ENCODE results near the gene WDR27.

WDR27 gene

DNA sequence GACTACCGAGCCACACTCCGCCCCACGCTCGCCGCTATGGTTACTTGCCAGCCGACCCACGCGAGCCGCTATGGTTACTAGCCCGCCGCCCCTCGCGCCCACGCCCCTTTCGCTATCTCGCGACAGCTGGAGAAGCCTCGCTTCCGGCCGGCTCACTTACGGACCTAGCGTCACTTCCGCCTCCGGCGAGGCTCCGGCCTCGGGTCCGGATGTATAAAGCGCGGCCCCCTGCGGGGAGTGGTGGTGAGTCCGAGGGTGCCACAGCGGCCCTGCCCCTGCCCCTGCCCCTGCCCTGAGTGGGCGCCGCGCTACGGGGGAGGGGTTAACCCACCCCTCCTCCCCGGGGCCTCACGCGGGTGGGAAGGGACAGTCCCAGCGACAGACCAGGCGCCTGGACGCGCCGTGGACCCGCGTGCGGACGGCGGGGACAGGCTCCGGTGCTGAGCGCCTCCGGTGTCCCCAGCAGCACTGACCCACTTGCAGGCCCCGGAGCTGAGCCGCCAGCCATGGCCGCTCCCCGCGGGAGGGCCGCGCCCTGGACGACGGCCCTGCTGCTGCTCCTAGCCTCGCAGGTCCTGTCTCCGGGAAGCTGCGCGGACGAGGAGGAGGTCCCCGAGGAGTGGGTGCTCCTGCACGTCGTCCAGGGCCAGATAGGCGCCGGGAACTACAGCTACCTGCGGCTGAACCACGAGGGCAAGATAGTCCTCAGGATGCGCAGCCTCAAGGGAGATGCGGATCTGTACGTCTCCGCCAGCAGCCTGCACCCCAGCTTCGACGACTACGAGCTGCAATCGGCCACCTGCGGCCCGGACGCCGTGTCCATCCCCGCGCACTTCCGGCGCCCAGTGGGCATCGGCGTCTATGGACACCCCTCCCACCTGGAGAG, at the start of gene WDR27, which contains the start of gene C6orf120:
WDR27 (minus strand) TSS at position 76 of the 886 bp plus-strand sequence. CDS start 13,024 bp downstream, outside the sequence.
C6orf120 (plus strand) TSS at position 173 of the 886 bp plus-strand sequence; CDS start at position 507, 334 bp downstream.
- H3K4me3 ChIP-seq (ENCODE audit: low read length): peak within 1 kb of the TSS; percentile 93
- H3K27ac ChIP-seq (ENCODE audit: low read length): peak within 1 kb of the TSS; percentile 80
- H3K9me3 ChIP-seq (ENCODE audit: control insufficient read depth, low read depth, low read length): no peaks in the 10 kb centered on the region
- peak within 1 kb of the TSS; percentile 89 for H3K9ac ChIP-seq (ENCODE audit: low read length)
- peaks cover 14% of the 10 kb centered on the region for H3K36me3 ChIP-seq (ENCODE audit: control insufficient read depth, low read depth, low read length)
- peaks cover 23% of the 10 kb centered on the region for H3K4me1 ChIP-seq (ENCODE audit: control insufficient read depth, low read depth, low read length)
- no peaks in the 10 kb centered on the region for H3K27me3 ChIP-seq (ENCODE audit: control insufficient read depth, insufficient read depth, low read length)

DNA sequence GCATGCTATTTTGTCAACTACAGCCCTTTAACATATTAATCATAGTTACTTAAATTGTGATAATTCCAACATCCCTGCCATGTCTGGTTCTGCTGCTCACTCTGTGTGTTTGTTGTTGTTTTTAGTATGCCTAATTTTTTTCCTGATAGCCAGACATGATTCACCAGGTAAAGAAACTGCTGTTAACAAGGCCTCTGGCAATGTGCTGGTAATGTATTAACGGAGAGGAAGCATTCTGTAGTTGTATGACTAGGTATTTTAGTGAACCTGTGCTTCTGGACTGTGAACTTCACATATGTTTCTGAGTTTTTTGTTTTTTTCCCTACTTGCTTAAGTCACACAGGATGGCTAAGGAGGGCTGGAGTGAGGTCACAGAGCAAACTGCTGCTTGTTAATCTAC, 44.7 kb upstream of the WDR27 start:
- H3K27ac ChIP-seq (ENCODE audit: low read length): no peak overlapping the region
- no peak overlapping the region for H3K4me3 ChIP-seq (ENCODE audit: low read length)
- no peak overlapping the region for H3K9ac ChIP-seq (ENCODE audit: low read length)
- no peaks in the 10 kb centered on the region for H3K36me3 ChIP-seq (ENCODE audit: control insufficient read depth, low read depth, low read length)
- no peaks in the 10 kb centered on the region for H3K27me3 ChIP-seq (ENCODE audit: control insufficient read depth, insufficient read depth, low read length)
- no peaks in the 10 kb centered on the region for H3K9me3 ChIP-seq (ENCODE audit: control insufficient read depth, low read depth, low read length)
- no peaks in the 10 kb centered on the region for H3K4me1 ChIP-seq (ENCODE audit: control insufficient read depth, low read depth, low read length)

DNA sequence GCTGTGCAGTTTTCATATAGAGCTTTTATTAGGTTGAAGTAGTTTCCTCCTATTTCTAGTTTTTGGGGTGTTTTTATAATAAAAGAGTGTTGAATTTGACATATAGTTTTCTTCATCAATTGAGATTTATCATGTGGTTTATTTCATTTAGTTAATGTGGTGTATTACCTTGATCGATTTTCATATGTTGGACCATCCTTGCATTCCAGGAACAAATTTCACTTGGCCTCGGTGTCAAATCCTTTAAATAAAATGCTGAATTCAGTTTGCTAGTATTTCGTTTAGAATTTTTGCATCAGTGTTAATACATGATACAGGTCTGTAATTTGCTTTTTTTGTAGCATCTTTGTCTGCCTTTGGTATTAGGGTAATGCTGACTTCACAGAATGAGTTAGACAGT, 43.6 kb upstream of the WDR27 start:
- no peaks in the 10 kb centered on the region for H3K4me1 ChIP-seq (ENCODE audit: control insufficient read depth, low read depth, low read length)
- H3K9me3 ChIP-seq (ENCODE audit: control insufficient read depth, low read depth, low read length): no peaks in the 10 kb centered on the region
- H3K9ac ChIP-seq (ENCODE audit: low read length): no peak overlapping the region
- H3K27ac ChIP-seq (ENCODE audit: low read length): no peak overlapping the region
- H3K36me3 ChIP-seq (ENCODE audit: control insufficient read depth, low read depth, low read length): no peaks in the 10 kb centered on the region
- no peak overlapping the region for H3K4me3 ChIP-seq (ENCODE audit: low read length)
- no peaks in the 10 kb centered on the region for H3K27me3 ChIP-seq (ENCODE audit: control insufficient read depth, insufficient read depth, low read length)

DNA sequence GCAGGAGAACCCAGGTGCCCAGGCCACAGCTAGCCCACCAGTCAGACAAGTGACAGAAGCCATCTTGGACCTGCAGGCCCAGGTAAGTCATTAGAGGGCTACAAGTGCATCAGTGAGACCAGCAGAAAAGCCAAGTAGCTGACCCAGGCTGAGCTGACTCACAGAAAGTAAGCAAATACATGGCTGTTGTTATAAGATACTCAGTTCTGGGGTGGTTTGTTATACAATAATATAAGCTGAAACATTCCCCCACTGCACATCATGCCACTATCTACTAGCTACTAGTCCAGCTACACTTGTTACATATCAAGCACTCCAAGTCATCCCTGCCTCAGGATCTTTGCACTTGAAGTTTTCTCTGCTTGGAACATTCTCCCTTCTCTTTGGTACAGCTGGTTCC, 39.5 kb upstream of the WDR27 start:
- no peaks in the 10 kb centered on the region for H3K27me3 ChIP-seq (ENCODE audit: control insufficient read depth, insufficient read depth, low read length)
- H3K4me3 ChIP-seq (ENCODE audit: low read length): no peak overlapping the region
- H3K9me3 ChIP-seq (ENCODE audit: control insufficient read depth, low read depth, low read length): no peaks in the 10 kb centered on the region
- no peak overlapping the region for H3K9ac ChIP-seq (ENCODE audit: low read length)
- no peaks in the 10 kb centered on the region for H3K4me1 ChIP-seq (ENCODE audit: control insufficient read depth, low read depth, low read length)
- H3K27ac ChIP-seq (ENCODE audit: low read length): no peak overlapping the region
- no peaks in the 10 kb centered on the region for H3K36me3 ChIP-seq (ENCODE audit: control insufficient read depth, low read depth, low read length)

DNA sequence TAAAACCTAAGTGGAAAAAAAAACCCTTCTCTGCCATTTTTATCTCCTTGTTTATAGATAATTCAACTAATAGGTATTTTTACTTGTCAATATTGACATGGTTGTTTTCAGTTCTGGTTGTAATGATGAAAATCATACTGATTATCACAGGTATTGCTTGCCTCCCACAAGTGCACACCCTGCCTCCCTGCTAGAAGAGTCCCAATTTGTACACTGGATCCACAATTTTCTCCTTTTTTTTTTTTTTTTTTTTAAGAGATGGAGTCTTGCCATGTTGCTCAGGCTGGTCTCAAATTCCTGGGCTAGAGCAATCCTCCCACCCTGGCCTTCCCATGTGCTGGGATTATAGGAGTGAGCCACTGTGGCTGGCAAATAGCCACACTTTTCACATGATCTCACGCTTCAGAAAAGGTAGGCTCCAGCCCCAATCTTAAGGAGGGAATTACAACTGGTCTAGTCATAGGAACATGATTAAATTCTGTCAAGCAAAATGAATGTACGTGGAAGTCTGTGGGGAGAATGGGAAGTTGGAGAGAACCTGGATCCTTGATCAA, 37.2 kb upstream of the WDR27 start:
- Histone ChIP-seq H3K9me3 (ENCODE audit: control insufficient read depth, low read depth, low read length) (no peaks in the 10 kb centered on the region), H3K4me3 (ENCODE audit: low read length) (no peak overlapping the region), H3K4me1 (ENCODE audit: control insufficient read depth, low read depth, low read length) (no peaks in the 10 kb centered on the region), H3K9ac (ENCODE audit: low read length) (no peak overlapping the region), H3K27ac (ENCODE audit: low read length) (no peak overlapping the region), H3K36me3 (ENCODE audit: control insufficient read depth, low read depth, low read length) (no peaks in the 10 kb centered on the region), H3K27me3 (ENCODE audit: control insufficient read depth, insufficient read depth, low read length) (no peaks in the 10 kb centered on the region)

DNA sequence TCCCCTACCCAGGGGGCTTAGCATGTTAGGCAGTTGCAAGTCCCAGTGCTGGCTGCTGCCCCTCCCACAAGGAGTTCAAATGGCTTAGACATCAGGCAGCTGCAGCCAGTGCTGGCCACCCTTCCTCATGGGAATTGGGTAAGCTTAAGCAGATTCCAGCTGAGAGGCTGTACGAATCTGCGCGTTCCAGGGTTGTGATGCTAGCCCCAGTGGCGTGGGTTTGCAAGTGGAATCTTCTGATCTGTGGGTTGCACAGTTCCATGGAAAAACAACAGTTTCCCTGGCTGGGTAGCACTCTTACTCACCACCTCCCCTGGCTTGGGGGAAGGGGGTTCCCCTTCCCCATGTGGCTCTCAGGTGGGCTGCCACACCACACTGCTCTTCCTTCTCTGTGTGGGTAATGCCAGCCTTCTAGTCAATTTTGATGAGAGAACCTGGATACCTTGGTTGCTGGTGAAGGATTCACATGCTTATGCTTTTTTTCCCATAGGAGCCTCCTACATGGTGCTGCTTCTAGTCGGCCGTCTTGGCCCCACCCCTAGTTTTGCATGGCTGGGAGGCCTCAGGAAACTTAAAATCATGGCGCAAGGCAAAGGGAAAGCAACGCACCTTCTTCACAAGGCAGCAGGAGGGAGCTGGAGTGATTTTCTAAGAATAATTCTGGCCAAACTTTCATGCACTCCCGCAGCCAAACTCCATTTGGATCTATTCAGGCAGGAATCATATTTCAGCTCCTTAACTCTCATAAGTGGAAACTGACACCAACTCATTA, 36.6 kb upstream of the WDR27 start:
- Histone ChIP-seq H3K9ac (ENCODE audit: low read length) (no peak overlapping the region), H3K9me3 (ENCODE audit: control insufficient read depth, low read depth, low read length) (no peaks in the 10 kb centered on the region), H3K4me3 (ENCODE audit: low read length) (no peak overlapping the region), H3K4me1 (ENCODE audit: control insufficient read depth, low read depth, low read length) (no peaks in the 10 kb centered on the region), H3K36me3 (ENCODE audit: control insufficient read depth, low read depth, low read length) (no peaks in the 10 kb centered on the region), H3K27me3 (ENCODE audit: control insufficient read depth, insufficient read depth, low read length) (no peaks in the 10 kb centered on the region), H3K27ac (ENCODE audit: low read length) (no peak overlapping the region)

DNA sequence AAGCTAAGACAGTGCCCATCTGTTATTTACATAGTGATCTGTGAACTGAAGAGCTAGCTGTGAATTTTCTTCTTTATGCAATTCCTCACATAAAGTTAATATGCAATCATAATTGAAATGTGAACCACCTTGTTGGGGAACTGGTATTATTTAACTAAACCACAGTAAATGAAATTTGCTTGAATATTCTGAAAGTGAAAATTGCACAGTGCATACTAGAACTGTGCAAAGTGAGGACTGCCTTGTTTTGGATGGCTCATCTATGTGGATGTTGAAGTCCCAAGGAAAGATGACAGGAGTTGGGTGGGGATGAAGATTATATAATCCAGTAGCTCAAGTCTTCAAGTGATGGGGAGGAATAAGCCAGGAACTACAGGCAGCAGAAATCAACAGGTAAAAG, 28.1 kb upstream of the WDR27 start:
- Histone ChIP-seq H3K27me3 (ENCODE audit: control insufficient read depth, insufficient read depth, low read length) (no peaks in the 10 kb centered on the region), H3K9me3 (ENCODE audit: control insufficient read depth, low read depth, low read length) (no peaks in the 10 kb centered on the region), H3K27ac (ENCODE audit: low read length) (no peak overlapping the region), H3K4me3 (ENCODE audit: low read length) (no peak overlapping the region), H3K4me1 (ENCODE audit: control insufficient read depth, low read depth, low read length) (peaks cover 5% of the 10 kb centered on the region), H3K9ac (ENCODE audit: low read length) (no peak overlapping the region), H3K36me3 (ENCODE audit: control insufficient read depth, low read depth, low read length) (no peaks in the 10 kb centered on the region)

DNA sequence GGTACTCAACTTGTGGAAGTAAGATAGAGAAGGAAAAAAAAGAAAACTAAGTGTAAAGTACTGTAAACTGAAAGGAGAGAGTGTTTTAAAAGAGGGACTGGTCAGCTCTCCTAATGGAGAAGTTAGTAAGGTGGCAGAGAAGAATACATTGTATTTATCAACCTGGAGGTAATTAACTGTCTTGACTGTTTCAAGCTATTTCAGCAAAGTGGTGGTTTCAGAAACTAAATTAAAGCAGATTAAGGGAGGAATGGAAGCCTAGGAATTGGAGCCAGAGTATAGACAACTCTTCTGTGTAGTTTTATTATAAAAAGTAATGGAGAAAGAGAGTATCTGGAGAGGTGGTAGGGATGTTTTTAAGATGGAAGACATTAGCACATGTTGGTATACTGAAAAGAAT, 25.1 kb upstream of the WDR27 start:
- Histone ChIP-seq H3K4me3 (ENCODE audit: low read length) (no peak overlapping the region), H3K9me3 (ENCODE audit: control insufficient read depth, low read depth, low read length) (no peaks in the 10 kb centered on the region), H3K9ac (ENCODE audit: low read length) (no peak overlapping the region), H3K36me3 (ENCODE audit: control insufficient read depth, low read depth, low read length) (no peaks in the 10 kb centered on the region), H3K27ac (ENCODE audit: low read length) (no peak overlapping the region), H3K4me1 (ENCODE audit: control insufficient read depth, low read depth, low read length) (peaks cover 12% of the 10 kb centered on the region), H3K27me3 (ENCODE audit: control insufficient read depth, insufficient read depth, low read length) (peaks cover 11% of the 10 kb centered on the region)

DNA sequence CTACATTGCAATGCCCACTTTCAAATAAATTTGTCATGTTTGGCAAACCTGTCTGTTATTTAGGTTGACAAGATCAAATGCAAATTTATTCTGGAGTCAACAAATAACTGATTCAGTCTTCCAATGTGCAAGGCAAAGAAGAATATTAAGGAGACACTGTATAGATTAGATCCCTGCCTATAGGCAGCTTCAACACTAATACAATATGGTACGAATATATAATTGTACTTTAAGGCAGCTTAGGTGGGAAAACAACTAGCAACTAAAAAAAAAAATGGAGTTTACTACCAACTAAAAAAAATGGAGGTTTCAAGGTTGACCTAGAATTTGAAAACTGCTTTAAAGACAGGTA, 24.2 kb upstream of the WDR27 start:
- Histone ChIP-seq H3K36me3 (ENCODE audit: control insufficient read depth, low read depth, low read length) (no peaks in the 10 kb centered on the region), H3K27me3 (ENCODE audit: control insufficient read depth, insufficient read depth, low read length) (peaks cover 11% of the 10 kb centered on the region), H3K4me1 (ENCODE audit: control insufficient read depth, low read depth, low read length) (peaks cover 14% of the 10 kb centered on the region), H3K9ac (ENCODE audit: low read length) (peak overlapping the region; percentile 96), H3K27ac (ENCODE audit: low read length) (no peak overlapping the region), H3K4me3 (ENCODE audit: low read length) (peak overlapping the region; percentile 87), H3K9me3 (ENCODE audit: control insufficient read depth, low read depth, low read length) (no peaks in the 10 kb centered on the region)

DNA sequence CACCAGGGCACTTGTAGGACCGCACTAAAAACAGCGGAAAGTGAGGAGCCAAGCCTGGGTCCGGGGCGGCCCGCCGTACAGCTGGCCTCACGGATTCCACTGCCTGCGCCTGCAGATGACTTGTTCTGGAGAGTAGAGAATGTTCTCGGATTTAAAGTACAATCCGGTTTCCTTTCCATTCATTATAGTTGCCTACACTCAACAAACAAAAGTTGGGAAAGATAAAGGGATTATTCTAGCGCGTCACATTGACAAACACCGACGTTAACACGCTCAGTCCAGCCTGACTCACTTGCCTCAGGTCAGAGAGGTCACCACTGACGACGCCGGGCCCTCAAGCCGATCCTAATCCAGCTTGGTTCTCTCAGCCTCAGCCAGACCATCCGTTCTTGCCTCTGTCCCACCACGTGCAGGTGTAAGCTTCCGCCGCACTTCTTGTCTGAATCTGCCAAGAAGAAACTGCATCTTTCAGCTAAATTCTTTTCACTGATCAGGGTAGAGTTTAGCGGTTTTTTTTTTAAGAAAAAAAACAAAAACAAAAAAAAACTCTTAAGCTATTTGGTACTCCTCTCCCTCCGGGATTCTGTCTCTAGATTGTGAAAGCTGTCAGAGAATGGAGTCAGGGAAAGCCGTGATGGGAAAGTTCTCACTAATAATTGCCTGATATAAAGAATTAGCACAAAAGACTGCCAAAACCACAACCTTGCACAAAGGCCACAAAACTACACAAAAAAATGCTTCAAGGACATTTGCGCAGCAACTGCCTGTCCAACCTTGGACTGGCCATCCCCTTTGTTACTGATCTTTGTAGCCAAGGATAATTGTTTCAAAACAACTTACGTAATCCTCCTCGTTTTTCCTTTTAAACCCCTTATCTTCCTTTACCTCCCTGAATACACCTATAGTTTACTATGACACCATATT, 23.6 kb upstream of the WDR27 start:
- Histone ChIP-seq H3K9ac (ENCODE audit: low read length) (peak overlapping the region; percentile 96), H3K27ac (ENCODE audit: low read length) (peak overlapping the region; percentile 75), H3K4me1 (ENCODE audit: control insufficient read depth, low read depth, low read length) (peaks cover 14% of the 10 kb centered on the region), H3K4me3 (ENCODE audit: low read length) (peak overlapping the region; percentile 87), H3K36me3 (ENCODE audit: control insufficient read depth, low read depth, low read length) (no peaks in the 10 kb centered on the region), H3K9me3 (ENCODE audit: control insufficient read depth, low read depth, low read length) (no peaks in the 10 kb centered on the region), H3K27me3 (ENCODE audit: control insufficient read depth, insufficient read depth, low read length) (peaks cover 11% of the 10 kb centered on the region)
